HepG2 (cell line): ENCODE results near the gene EBPL. TPM values are rescaled to one million over a fixed set of nuclear protein-coding genes. Genes with fewer than 3 reads are reported as not detected.

Experiments used
- ATAC-seq: fragments of 200-7000 bp; cut with Tn5 transposase; 3 replicates; pipeline ENCODE4 v1.9.1; 2020; ENCODE audit warnings: mild to moderate bottlenecking, moderate library complexity
- BruUV-seq: library from RNA; stranded (reverse); fragments of 400-500 nt; replicated peaks from 2 replicates; lab custom pipeline; 2021; lab: Mats Ljungman, UMichigan
- CTCF ChIA-PET: fragments of 300-600 bp; formaldehyde crosslinking; extraction: SDS; loops from one replicate; lab custom pipeline; 2021; ENCODE audit warnings: low total read pairs, inconsistent platforms, low intra/inter-chr PET ratio; lab: Yijun Ruan, JAX
- POLR2A ChIA-PET: fragments of 350-600 bp; sonication (Branson Sonifier 250); formaldehyde crosslinking; loops from one replicate; lab custom pipeline; 2020; ENCODE audit warnings: antibody characterized with exemption, inconsistent platforms; lab: Yijun Ruan, JAX
- DNase-seq: peaks from one replicate; pipeline ENCODE4 v3.0.0-alpha.2; 2015; ENCODE audit warnings: low spot score
- FAIRE-seq: peaks from 3 replicates; lab custom pipeline; 2011; peaks lifted over from hg19 to GRCh38; lab: Jason Lieb, UNC
- H2AFZ ChIP-seq: one replicate; pipeline ENCODE4 v1.6.1; 2011; ENCODE audit warnings: low read length, inconsistent platforms
- H3K27ac ChIP-seq: fragments of 300-600 bp; 3 replicates; pipeline ENCODE4 v1.8.0; 2011; ENCODE audit warnings: mixed run types, mild to moderate bottlenecking, mixed read lengths, low read length, inconsistent platforms; ENCODE audit not compliant: insufficient read depth; ENCODE audit errors: extremely low read length
- H3K27me3 ChIP-seq, 2 experiments: fragments of 200-600 bp in 1 of 2; 2 replicates in 1 of 2; 3 replicates in 1 of 2; pipeline versions ENCODE4 v1.6.0 to v1.8.0; 2011; ENCODE audit warnings: low read length in 2 of 2, mild to moderate bottlenecking in 2 of 2, moderate library complexity in 2 of 2, inconsistent platforms in 1 of 2; ENCODE audit not compliant: insufficient read depth in 2 of 2, control insufficient read depth in 1 of 2
- H3K36me3 ChIP-seq, 2 experiments: fragments of 200-600 bp in 1 of 2; replicated peaks in 1 of 2; 2 replicates in 1 of 2; 3 replicates in 1 of 2; pipeline versions ENCODE4 v1.5.1 to v1.8.0; 2011; ENCODE audit warnings: low read length in 2 of 2, inconsistent platforms in 1 of 2; ENCODE audit not compliant: insufficient read depth in 2 of 2, control insufficient read depth in 1 of 2
- H3K4me1 ChIP-seq: 2 replicates; pipeline ENCODE4 v1.5.1; 2012; ENCODE audit warnings: low read length, inconsistent platforms; ENCODE audit not compliant: insufficient read depth
- H3K4me2 ChIP-seq: 2 replicates; pipeline ENCODE4 v1.6.0; 2011; ENCODE audit warnings: low read depth, low read length, inconsistent platforms
- H3K4me3 ChIP-seq, 3 experiments: fragments of 200-600 bp in 1 of 3; sonication (generic), shearing (Covaris generic) in 1 of 3; replicated peaks in 1 of 3; 2 replicates each; pipeline ENCODE4 v1.5.1; 2011 to 2016; ENCODE audit warnings: low read length in 3 of 3, inconsistent platforms in 2 of 3, low read depth in 2 of 3, mild to moderate bottlenecking in 2 of 3, control low read depth in 1 of 3, mixed read lengths in 1 of 3; ENCODE audit not compliant: insufficient read depth in 1 of 3
- H3K79me2 ChIP-seq: one replicate; pipeline ENCODE4 v1.6.1; 2011; ENCODE audit warnings: low read length, inconsistent platforms; ENCODE audit not compliant: insufficient read depth
- H3K9ac ChIP-seq: 2 replicates; pipeline ENCODE4 v1.6.0; 2011; ENCODE audit warnings: mild to moderate bottlenecking, low read depth, low read length, inconsistent platforms; ENCODE audit not compliant: insufficient read depth
- H3K9me3 ChIP-seq: 2 replicates; pipeline ENCODE4 v1.5.1; 2012; ENCODE audit warnings: mild to moderate bottlenecking, low read length
- H4K20me1 ChIP-seq: 2 replicates; pipeline ENCODE4 v1.6.0; 2011; ENCODE audit warnings: inconsistent platforms, mild to moderate bottlenecking, low read length, moderate library complexity; ENCODE audit not compliant: insufficient read depth
- ATF7-NPFF ChIP-seq: sonication (generic); formaldehyde crosslinking; IDR thresholded peaks from 2 replicates; pipeline ENCODE4 v1.8.1; 2023; ENCODE audit warnings: mild to moderate bottlenecking, low read depth, missing genetic modification reagents, moderate library complexity
- GMEB2 ChIP-seq: IDR thresholded peaks from 2 replicates; pipeline ENCODE4 v1.6.1; 2016; ENCODE audit warnings: missing biosample characterization, missing genetic modification reagents, low read depth
- MAFK ChIP-seq, 2 experiments: IDR thresholded peaks in 1 of 2; conservative IDR thresholded peaks in 1 of 2; 2 replicates each; pipeline ENCODE4 v1.6.1; 2011; ENCODE audit warnings: improper control_type of control experiment in 2 of 2, low read length in 2 of 2
- MLLT10 ChIP-seq: sonication (generic); formaldehyde crosslinking; IDR thresholded peaks from 2 replicates; pipeline ENCODE4 v1.4.0; 2020; ENCODE audit warnings: missing genetic modification reagents
- NONO ChIP-seq, 2 experiments: fragments of 450-650 bp in 1 of 2; sonication (generic) in 1 of 2; formaldehyde crosslinking in 1 of 2; IDR thresholded peaks in 1 of 2; conservative IDR thresholded peaks in 1 of 2; 2 replicates each; pipeline versions ENCODE4 v1.6.1 to v1.8.0; 2017 to 2022; ENCODE audit warnings: mild to moderate bottlenecking in 1 of 2, missing genetic modification reagents in 1 of 2, moderate library complexity in 1 of 2
- PHB2 ChIP-seq: fragments of 450-650 bp; IDR thresholded peaks from 2 replicates; pipeline ENCODE4 v1.6.1; 2018; ENCODE audit not compliant: partially characterized antibody
- RARG ChIP-seq: sonication (generic); formaldehyde crosslinking; IDR thresholded peaks from 2 replicates; pipeline ENCODE4 v1.4.0; 2020; ENCODE audit warnings: low read depth, mild to moderate bottlenecking, missing genetic modification reagents
- TCF7L2 ChIP-seq: IDR thresholded peaks from 2 replicates; pipeline ENCODE4 v1.6.1; 2011; ENCODE audit warnings: mild to moderate bottlenecking, low read depth, low read length, moderate library complexity
- ZFP62 ChIP-seq: sonication (generic); formaldehyde crosslinking; IDR thresholded peaks from 2 replicates; pipeline ENCODE4 v1.4.0; 2020; ENCODE audit warnings: missing genetic modification reagents
- ZKSCAN5 ChIP-seq: sonication (generic); formaldehyde crosslinking; IDR thresholded peaks from 2 replicates; pipeline ENCODE4 v1.5.1; 2020; ENCODE audit warnings: mild to moderate bottlenecking, missing genetic modification reagents
- ZNF136 ChIP-seq: sonication (generic); formaldehyde crosslinking; IDR thresholded peaks from 2 replicates; pipeline ENCODE4 v1.8.1; 2022; ENCODE audit warnings: low read depth, mild to moderate bottlenecking, moderate library complexity, missing genetic modification reagents
- ZNF24 ChIP-seq: fragments of 450-650 bp; IDR thresholded peaks from 2 replicates; pipeline ENCODE4 v1.6.1; 2017; ENCODE audit warnings: antibody characterized with exemption, mild to moderate bottlenecking
- ZNF614 ChIP-seq: IDR thresholded peaks from 2 replicates; pipeline ENCODE4 v1.6.1; 2018; ENCODE audit warnings: missing biosample characterization, missing genetic modification reagents, inconsistent platforms, borderline replicate concordance
- ZSCAN31 ChIP-seq: sonication (generic); formaldehyde crosslinking; IDR thresholded peaks from 2 replicates; pipeline ENCODE4 v1.5.0; 2020; ENCODE audit warnings: low read depth, mild to moderate bottlenecking, missing genetic modification reagents
- WGBS: methylation state at CpG from one replicate; pipeline ENCODE4 v1.1.6; 2017; ENCODE audit warnings: low lambda C conversion rate; 5-methylcytosine and 5-hydroxymethylcytosine counted together
- in situ Hi-C: cut with HindIII; loops from 2 replicates; pipeline ENCODE4 v1.10.0; 2017; ENCODE audit warnings: low pct_unique_long_range_greater_than_20kb; ENCODE audit not compliant: extremely low pct_ligation_motif_present
- intact Hi-C: fragments of 100-400 bp; cut with micrococcal nuclease; formaldehyde crosslinking; loops from one replicate; pipeline ENCODE4 v1.10.0; 2022; ENCODE audit not compliant: unreplicated experiment
- polyA plus RNA-seq, 8 experiments: library from polyadenylated mRNA; depleted of rRNA in 3 of 8; stranded (reverse) in 7 of 8; unstranded in 1 of 8; fragments of >200 nt; fragmentation: Illumina TruSeq in 4 of 8; extraction: Trizol in 4 of 8; gene quantifications; 2 replicates each; pipeline versions ENCODE4 v1.2.1 to v1.2.3, GENCODE V29; 2011 to 2016; ENCODE audit warnings: low read depth in 4 of 8, missing spikeins in 1 of 8, mixed read lengths in 1 of 8; ENCODE audit not compliant: insufficient read depth in 1 of 8
- total RNA-seq, 5 experiments: library from RNA; depleted of rRNA; stranded (reverse); fragments of >200 nt; fragmentation: Illumina TruSeq; extraction: Trizol; gene quantifications; 2 replicates each; pipeline ENCODE4 v1.2.3, GENCODE V29; 2016; ENCODE audit warnings: low read depth in 1 of 5

EBPL gene
- total and polyA plus RNA-seq, 2 of the 13 experiments (the other 11 are each of a cell fraction or from before 2014, with no cell fraction given) = 96.5 to 152 TPM

- Histone ChIP-seq H3K4me3 (no peak overlapping the region), H3K4me2 (no peak overlapping the region), H3K9me3 (no peaks in the 10 kb centered on the region), H3K4me1 (no peaks in the 10 kb centered on the region), H3K9ac (no peak overlapping the region), H3K79me2 (no peaks in the 10 kb centered on the region), H4K20me1 (peaks cover 2% of the 10 kb centered on the region; the same call in 1 of the 2 replicates), H2AFZ (no peak overlapping the region), H3K27me3 (no peaks in the 10 kb centered on the region), H3K36me3 (peaks cover 9 to 55% of the 10 kb centered on the region in 2 experiments), H3K27ac (no peak overlapping the region)
- ChIA-PET POLR2A (no interaction called here), CTCF (no interaction called here)
- in situ Hi-C loops = loop anchor here (25.0 kb wide), 3 partner anchors 1148 to 1398 kb away; partner anchors contain the start of gene RNASEH2B
- no peak for TF ChIP-seq TCF7L2
- no peak for TF ChIP-seq MLLT10
- no peak for TF ChIP-seq ZNF614 (CRISPR knock-in tag)
- TF ChIP-seq ZNF136 (CRISPR knock-in tag) = no peak
- TF ChIP-seq ZNF24 = no peak
- no peak for TF ChIP-seq RARG (CRISPR knock-in tag)
- TF ChIP-seq PHB2 = no peak
- no peak for TF ChIP-seq ZKSCAN5
- no peak for TF ChIP-seq GMEB2 (CRISPR knock-in tag)
- TF ChIP-seq NONO (IDR thresholded peaks at IDR 0.05) = no peak
- TF ChIP-seq NONO (CRISPR knock-in tag; conservative IDR thresholded peaks at IDR 0.05) = no peak
- no peak for TF ChIP-seq ATF7-NPFF (CRISPR knock-in tag)
- no peak for TF ChIP-seq ZSCAN31 (CRISPR knock-in tag)
- TF ChIP-seq ZFP62 (CRISPR knock-in tag) = no peak
- no peak for TF ChIP-seq MAFK (conservative IDR thresholded peaks at IDR 0.05 in 1 of 2, IDR thresholded peaks at IDR 0.05 in 1 of 2; ENCODE audit: low read length in 2 of 2)
- DNase-seq (no peak), ATAC-seq (no peak), FAIRE-seq (no peak)
- intact Hi-C loops = no loop called here
- 93% methylated on average over 4 of the region's 4 CpGs for WGBS
- no TSS peak for BruUV-seq
Measured at GRCh38 chr13:49664606-49665005, 26.7 kb downstream of the EBPL start.
